Renal pelvis (tissue), 4 donors: ENCODE results near the gene PRR14L. TPM values are rescaled to one million over a fixed set of nuclear protein-coding genes. Genes with fewer than 3 reads are reported as not detected.
"Not testable (repeated sequence)": the region's sequence is repeated elsewhere in the genome, so short reads cannot be mapped to it uniquely, and the experiment has no call there.

ENCODE experiments used
- DNase-seq: peaks from one replicate; pipeline ENCODE4 v3.0.0-alpha.2; 2013
- polyA plus RNA-seq, 3 donors: library from polyadenylated mRNA; unstranded; fragments of 120-200 nt; gene quantifications; one replicate each; pipeline ENCODE4 v1.2.1, GENCODE V29; 2013; ENCODE audit not compliant: insufficient read length in 3 of 3

The PRR14L gene
- polyA plus RNA-seq, 3 donors, result 23.7 to 29.5 (median 29.0) TPM

DNA sequence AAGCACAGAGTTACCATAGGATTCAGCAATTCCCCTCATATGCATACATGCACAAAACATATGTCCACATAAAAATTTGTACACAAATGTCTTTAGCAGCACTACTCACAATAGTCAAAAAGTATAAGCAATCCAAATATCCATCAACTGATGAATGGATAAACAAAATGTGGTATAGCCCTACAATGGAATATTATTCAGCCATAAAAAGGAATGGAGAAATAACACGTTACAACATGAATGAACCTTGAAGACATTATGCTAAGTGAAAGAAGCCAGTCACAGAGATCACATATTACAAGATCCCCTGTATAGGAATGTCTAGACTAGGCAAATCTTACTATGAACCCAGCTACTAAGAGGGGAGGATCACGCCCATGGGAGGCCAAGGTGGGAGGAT, 7.2 kb downstream of the PRR14L start:
- DNase-seq, result no peak

DNA sequence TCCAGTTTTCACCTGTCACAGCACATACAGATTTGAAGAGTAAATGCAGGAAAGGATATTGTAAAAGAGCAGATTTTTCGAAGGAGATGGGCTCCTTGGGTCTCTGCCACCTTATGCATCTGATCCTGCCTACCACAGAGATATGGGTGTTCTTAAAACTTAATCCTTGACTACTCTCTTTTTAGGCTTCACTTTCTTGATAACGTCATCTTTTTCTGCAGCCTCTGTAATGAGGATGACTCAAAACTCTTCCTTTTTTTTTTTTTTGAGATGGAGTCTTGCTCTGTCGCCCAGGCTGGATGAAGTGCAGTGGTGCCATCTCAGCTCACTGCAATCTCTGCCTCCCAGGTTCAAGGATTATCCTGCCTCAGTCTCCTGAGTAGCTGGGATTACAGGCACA, 7.8 kb downstream of the PRR14L start:
- no peak for DNase-seq

DNA sequence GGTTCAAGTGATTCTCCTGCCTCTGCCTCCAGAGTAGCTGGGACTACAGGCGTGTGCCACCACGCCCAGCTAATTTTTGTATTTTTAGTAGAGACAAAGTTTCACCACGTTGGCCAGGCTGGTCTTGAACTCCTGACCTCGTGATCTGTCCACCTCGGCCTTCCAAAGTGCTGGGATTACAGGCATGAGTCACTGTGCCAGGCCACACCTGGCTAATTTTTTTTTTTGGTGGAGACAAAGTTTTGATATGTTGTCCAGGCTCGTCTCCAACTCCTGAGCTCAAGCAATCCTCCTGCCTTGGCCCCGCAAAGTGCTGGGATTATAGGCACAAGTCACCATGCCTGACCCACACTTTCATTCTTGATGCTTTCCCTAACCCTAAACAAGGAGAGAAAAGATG, 9.6 kb downstream of the PRR14L start:
- DNase-seq, result not testable (repeated sequence)

DNA sequence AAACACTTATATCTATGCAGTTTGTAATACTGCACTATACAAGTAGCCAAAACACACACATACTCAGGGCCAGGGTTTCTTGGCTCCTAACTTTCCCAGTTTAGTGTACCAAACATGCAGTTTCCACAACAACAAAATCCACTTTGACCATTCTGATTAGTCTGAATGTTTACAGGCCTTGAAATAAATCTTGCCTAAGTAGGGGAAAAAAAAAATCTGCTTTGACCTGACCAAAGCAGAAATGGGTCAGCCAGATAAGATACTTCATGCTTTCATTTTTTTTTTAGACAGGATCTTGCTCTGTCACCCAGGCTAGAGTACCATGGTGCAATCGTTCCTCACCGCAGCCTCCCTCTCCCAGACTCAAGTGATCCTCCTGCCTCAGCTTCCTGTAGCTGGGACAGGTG, 10.1 kb downstream of the PRR14L start:
- DNase-seq, result no peak

DNA sequence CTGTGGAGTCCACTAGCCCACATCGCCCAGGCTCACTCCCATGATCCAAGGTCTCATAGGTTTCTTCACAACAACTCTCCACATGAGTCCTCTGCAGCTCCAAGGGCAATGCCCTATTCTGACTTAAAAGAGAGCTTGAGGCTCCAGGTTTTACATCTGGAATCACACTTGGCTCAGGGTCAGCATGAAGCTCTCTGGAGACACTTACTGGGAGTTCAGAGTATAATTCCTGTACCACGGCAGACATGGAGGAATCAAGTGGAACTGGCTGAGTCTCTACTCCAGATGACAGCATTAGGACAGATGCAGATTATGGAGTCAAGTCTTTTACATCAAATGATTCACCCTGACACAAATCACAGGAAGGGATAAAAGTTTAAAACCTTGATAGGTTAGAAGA, 11.4 kb downstream of the PRR14L start:
- DNase-seq, result no peak

DNA sequence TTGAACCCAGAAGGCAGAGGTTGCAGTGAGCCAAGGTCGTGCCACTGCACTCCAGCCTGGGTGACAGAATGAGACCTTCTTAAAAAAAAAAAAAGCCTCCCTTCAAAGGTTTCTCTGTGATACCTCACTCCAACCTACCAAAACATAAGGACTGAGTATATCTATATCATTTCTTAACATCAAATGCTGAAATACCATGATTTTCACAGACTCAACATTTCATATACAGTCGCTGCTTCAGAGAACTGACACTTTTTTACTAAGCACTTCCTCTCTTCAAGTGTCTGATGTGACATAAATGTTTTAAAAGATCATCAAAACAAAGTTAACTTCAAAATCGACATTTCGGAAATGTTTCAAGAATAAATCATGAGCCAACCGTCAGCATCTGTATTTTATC, 12.0 kb downstream of the PRR14L start:
- DNase-seq, result no peak

DNA sequence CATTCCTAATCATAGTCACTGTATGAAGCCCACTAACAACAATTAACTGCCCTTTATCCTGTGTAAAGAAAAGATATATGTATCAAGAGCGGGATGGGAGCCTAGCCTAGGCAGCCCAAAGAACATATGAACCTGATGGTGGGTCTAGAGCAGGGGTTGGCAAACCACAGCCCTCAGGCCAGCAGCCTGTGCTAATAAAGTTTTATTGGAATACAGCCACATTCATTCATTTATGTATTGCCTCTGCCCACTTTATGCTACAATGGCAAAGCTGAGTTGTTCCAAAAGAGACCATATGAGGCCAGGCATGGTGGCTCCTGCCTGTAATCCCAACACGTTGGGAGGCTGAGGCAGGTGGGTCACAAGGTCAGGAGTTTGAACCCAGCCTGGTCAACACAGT, 13.5 kb downstream of the PRR14L start:
- DNase-seq, result no peak

DNA sequence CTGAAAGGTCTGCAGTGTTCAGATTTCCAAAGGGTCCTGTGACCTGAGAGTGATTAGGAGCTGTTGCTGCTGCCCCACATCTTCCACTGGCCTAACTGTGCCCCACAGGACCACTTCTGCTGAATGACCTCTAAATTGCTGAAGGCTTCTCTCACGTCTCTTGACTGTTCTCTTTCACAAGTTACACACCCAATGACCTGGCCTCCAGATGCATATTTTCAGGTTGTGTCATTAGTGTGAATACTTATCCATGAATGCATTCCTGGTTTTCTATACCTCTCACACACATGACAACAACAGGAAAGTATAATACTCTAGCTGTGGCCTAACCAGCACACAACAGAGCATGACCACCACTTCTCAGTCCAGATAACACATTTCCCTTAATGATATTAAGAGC, 15.4 kb downstream of the PRR14L start:
- DNase-seq, result no peak

DNA sequence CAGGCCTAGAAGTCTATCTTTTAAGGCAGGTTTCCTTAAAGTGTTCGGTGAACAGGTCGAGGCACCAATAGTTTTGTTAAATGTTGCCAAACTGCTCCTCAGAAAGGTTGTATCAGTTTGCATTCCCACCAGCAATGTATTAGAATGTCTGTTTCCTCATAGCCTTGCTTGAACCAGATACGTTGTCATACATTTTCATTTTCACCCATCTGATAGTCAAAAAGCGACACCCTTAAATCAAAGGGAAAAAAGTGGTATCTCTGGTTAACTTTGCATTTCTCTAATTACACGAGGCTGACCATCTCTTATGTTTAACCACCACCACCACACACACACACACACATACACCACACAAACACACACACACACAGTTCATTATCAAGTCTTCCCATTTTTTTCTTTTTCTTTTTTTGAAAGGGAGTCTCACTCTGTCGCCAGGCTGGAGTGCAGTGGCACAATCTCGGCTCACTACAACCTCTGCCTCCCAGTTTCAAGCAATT, 16.3 kb downstream of the PRR14L start:
- no peak for DNase-seq

DNA sequence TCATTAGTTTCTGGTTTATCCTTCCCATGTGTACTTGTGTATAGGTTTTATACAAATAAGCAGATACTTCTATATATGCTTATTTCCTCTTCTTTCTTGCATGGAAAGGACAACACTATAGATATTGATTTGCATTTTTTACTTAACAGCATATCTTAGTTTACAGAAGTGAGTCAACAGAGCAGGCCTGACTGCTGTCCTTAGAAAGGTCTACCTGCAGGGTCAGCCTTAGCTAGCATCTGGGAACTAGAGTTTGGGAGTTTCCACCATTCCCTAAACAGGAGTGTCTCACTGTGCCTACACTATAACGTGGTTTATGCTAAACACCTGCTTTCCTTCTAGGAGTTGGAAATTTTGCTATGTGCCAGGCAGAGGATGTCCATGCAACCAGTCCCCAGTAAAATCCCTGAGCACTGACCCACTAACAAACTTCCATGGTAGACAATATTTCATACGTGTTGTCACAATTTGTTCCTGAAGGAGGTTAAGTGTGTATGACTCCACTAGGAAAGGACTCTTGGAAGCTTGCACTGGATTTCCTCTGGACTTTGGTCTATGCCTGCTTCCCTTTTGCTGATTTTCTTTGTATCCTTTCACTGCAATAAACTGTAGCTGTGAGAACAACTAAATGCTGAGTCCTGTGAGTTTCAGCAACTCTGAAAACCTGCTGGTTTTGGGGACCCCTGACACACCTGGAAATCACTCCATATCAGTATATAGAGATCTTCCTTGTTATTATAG, 17.7 kb downstream of the PRR14L start:
- DNase-seq, result no peak

DNA sequence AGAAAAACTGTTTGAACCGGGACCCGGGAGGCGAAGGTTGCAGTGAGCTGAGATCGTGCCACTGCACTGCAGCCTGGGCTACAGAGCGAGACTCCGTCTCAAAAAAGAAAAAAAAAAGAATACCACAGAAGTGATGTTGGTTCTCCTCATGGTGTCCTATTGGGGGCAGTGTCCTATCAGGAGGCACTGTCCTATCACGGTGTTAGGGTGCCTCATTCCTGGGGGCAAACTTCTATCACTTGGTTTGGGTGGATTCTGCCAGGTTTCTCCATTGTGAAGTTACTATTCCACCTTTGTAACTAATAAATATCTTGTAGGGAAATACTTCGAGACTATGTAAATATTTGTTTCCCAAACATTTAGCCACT, 19.6 kb downstream of the PRR14L start:
- no peak for DNase-seq

DNA sequence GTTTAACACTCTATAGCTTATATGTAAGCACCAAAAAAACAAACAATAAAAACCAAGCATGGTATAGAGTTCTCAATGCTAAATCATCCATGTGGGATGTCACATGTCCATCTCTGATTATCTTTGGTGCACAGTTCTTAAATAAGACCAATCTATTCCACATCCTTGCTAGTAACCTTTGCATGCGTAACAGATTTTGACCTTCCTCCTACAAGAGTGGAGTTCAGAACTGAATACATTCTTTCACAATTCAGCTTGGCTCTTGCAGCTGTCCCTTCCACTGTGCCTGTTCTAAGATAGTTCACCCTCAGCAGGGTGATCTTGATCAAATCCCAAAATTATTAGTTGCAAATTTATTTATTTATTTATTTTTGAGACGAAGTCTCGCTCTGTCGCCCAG, 21.1 kb downstream of the PRR14L start:
- DNase-seq, result no peak

DNA sequence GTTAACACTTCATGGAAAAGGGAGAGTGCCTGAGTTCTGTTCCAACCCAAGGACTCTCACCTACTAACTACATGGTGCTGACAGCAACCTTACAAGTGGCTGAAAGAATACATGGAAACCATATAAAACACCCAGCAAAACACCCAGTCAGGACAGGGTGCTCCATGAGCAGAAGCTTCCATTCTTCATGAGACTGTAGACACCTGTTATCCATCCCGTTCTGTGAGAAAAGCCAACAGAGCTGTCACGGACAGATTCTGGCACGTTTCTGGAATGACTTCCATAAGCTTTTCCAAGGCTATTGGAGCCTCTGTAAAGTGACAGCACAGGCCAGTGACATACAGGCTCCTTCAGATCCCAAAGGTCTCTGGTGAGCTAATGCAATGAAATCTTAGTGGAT, 23.2 kb downstream of the PRR14L start:
- DNase-seq, result no peak

DNA sequence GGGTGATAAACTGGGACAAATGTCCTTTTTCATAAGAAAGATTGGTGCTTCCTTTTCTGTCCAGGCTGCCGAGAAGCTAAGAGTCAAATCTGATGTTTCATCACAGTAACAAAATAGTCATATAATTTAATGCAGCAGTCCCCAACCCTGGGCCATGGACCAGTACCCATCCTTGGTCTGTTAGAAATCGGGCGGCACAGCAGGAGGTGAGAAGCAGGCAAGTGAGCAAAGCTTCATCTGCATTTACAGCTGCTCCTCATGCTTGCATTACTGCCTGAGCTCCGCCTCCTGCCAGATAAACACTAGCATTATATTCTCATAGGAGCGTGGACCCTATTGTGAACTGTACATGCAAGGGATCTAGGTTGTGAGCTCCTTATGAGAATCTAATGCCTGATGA, 26.2 kb downstream of the PRR14L start:
- DNase-seq, result no peak

DNA sequence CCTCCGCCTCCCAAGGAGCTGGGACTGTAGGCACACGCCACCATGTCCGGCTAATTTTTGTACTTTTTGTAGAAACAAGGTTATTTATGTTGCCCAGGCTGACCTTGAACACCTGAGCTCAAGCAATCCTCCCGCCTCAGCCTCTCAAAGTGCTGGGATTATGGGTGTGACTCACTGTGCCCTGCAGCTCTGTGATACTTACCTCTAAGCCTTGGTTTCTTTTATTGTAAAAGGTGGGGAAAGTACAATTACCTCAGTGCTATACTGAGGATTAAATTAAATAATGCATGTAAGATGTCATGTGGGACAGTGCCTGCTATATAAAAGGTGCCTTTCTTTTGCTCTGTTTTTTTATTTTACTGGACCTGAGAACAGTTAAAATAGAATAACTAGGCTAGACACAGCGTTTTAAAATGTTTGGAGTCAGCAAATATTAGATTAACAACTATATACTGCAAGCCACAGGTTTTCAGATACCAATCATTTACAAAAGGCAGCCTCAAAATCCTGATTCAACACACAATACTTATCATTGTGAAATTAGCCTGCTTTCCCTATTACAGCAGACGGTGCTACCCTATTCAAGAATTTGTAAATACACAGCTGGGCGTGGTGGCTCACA, 30.0 kb downstream of the PRR14L start:
- no peak for DNase-seq

DNA sequence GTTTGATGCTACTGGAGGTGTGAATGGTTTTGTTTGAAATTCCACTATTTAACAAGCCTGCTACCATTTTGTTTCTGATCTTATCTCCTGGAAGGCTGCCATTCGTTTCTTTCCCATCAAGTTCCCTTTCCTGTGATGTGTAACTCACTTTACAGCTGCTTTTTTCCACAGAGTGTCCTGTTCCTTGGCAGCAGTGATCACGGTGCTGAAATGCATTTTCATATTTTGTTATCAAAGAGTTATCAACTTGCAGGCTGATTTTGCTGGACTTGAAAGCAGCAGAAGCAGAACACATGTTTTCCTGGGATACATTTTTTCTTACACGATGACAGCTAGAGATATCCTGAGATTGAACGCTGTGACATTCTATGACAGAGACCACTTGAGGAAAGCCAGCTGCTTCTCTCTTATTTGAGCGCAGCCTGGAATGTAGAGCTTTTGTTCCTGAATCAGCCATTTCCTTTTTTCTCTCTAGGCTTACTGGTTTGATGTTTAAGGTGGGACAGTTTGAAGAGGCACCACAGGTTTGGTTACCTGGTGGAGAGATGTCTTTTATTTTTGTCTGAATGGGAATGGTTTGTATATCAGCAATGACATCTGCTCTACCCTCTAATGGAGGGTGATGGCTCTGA, 34.7 kb downstream of the PRR14L start:
- no peak for DNase-seq

DNA sequence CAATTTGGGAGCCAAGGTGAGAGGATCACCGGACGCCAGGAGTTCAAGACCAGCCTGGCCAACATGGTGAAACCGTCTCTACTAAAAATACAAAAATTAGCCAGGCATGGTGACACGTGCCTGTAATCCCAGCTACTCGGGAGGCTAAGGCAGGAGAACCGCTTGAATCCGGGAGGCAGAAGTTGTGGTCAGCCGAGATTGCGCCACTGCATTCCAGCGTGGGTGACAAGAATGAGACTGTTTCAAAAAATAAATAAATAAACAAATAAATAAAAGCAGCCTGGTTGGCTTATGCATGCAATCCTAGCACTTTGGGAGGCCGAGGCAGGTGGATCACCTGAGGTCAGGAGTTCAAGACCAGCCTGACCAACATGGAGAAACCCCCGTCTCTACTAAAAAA, 38.7 kb downstream of the PRR14L start:
- not testable (repeated sequence) for DNase-seq

DNA sequence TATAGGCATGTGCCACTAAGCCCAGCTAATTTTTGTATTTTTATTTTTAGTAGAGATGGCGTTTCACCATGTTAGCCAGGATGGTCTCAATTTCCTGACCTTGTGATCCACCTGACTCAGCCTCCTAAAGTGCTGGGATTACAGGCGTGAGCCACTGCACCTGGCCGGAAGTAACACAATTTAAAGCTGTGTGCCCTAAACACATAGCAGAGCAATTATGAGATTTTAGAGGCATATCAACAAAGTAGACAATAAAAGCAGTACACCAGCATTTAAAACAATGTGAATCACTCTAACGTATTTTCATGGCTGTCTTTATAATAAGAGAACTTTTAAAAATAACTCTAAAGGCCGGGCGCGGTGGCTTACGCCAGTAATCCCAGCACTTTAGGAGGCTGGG, 42.4 kb downstream of the PRR14L start:
- DNase-seq, result no peak

DNA sequence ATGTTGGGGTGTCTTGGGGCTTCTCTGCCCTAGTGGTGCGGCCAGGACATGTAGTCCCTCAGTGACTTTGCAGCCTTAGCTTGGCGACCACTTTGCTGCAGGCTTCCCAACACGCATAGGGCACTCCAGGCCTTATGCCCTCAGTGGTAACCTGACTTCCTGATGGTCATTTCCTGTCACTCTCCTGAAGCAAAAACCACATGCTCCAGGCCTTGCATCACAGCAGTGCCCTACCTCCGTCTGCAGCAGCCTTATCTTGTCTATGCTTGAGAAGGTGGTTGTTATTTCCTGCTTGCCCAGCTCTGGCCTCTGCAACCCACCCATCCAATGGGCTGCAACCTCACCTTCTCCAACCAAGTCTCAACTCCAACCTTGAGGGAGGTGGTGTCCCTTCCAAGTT, 54.5 kb downstream of the PRR14L start:
- DNase-seq, result no peak

DNA sequence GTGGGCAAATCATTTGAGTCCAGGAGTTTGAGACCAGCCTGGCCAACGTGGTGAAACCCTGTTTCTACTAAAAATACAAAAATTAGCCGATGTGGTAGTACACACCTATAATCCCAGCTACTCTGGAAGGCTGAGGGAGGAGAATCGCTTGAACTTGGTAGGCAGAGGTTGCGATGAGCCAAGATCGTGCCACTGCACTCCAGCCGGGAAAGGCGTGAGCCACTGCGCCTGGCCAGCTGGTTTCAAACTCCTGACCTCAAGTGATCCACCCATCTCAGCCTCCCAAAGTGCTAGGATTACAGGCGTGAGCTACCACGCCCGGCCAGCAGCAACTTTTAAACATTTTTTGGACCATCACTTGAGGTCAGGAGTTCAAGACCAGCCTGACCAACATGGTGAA, 55.9 kb downstream of the PRR14L start:
- not testable (repeated sequence) for DNase-seq

DNA sequence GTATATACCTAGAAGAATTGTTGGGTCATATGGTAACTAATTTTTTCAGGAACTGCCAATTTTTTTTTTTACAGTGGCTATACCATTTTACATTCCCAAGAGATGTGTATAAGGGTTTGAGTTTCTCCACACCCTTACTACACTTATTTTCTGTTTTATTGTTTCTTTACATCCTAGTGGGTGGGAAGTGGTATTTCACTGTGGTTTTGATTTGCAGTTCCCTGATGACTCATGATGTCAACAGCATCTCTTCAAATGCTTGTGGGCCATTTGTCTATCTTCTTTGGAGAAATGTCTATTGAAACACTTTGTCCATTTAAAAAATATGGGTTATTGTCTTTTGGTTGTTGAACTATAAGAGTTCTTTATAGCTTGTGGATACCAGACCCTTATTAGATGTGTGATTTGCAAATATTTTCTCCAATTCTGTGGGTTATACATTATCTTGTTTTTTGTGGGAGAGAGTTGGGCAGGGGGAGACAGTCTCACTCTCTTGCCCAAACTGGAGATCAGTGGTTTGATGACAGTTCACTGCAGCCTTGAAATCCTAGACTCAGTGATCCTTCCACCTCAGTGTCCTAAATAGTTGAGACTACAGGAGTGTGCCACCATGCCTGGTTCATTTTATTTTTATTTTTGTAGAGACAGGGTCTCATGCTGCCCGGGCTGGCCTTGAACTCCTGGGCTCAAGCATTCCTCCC, 57.6 kb downstream of the PRR14L start:
- no peak for DNase-seq

DNA sequence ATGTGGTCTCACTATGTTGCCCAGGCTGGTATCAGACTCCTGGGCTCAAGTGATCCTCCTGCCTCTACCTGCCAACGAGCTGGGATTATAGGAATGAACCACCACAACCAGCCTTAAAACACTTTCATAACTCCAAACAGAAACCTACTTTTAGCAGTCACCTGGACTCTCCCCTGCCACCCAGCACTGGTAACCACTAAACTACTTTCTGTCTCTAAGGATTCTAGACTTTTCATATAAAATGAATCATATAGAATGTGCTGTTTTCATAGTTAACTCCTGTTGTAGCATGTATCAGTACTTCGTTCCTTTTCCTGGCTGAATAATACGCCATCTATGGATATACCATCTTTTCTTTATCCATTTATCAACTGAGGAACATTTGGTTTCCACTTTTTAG, 58.5 kb downstream of the PRR14L start:
- DNase-seq, result no peak
